Natural killer cell treated with Interleukin-12 subunit alpha and Interleukin-12 subunit beta and Interleukin-15 and Interleukin-18, amount 100 ng/mL, for 72 hours (primary cell): ENCODE results near the gene AKAP13. TPM values are rescaled to one million over a fixed set of nuclear protein-coding genes. Genes with fewer than 3 reads are reported as not detected.

ENCODE experiments used
- ATAC-seq, 2 donors: fragments of 150-1000 bp; cut with Tn5 transposase in 1 of 2; sonication (Bioruptor Pico), chemical (Tn5 transposase) in 1 of 2; 2 replicates each; pipeline ENCODE4 v1.10.0; 2021
- DNase-seq: peaks from one replicate; pipeline ENCODE4 v3.0.0; 2022; ENCODE audit warnings: low spot score
- H3K27ac Mint-ChIP-seq, 2 donors: 1 replicate in 1 of 2; 2 replicates in 1 of 2; pipeline ENCODE4 v1.8.0; 2022; ENCODE audit warnings: mixed read lengths in 2 of 2, mild to moderate bottlenecking in 1 of 2, moderate library complexity in 1 of 2
- H3K27me3 Mint-ChIP-seq, 2 donors: 1 replicate in 1 of 2; 2 replicates in 1 of 2; pipeline ENCODE4 v1.8.0; 2022; ENCODE audit warnings: mixed read lengths in 2 of 2
- H3K36me3 Mint-ChIP-seq: one replicate; pipeline ENCODE4 v1.8.0; 2022; ENCODE audit warnings: mixed read lengths
- H3K4me1 Mint-ChIP-seq, 2 donors: 1 replicate in 1 of 2; 2 replicates in 1 of 2; pipeline ENCODE4 v1.8.0; 2022; ENCODE audit warnings: low read depth in 2 of 2, mixed read lengths in 2 of 2, mild to moderate bottlenecking in 1 of 2
- H3K4me3 Mint-ChIP-seq: one replicate; pipeline ENCODE4 v1.8.0; 2022; ENCODE audit warnings: mixed read lengths
- H3K9me3 Mint-ChIP-seq: 2 replicates; pipeline ENCODE4 v1.8.0; 2022; ENCODE audit warnings: mixed read lengths
- total RNA-seq, 2 donors: library from RNA; stranded (reverse); gene quantifications; one replicate each; pipeline ENCODE4 v1.2.3, GENCODE V29; 2022

The AKAP13 gene
- total RNA-seq, 2 donors from 2014 or later, result 142 to 176 TPM

DNA sequence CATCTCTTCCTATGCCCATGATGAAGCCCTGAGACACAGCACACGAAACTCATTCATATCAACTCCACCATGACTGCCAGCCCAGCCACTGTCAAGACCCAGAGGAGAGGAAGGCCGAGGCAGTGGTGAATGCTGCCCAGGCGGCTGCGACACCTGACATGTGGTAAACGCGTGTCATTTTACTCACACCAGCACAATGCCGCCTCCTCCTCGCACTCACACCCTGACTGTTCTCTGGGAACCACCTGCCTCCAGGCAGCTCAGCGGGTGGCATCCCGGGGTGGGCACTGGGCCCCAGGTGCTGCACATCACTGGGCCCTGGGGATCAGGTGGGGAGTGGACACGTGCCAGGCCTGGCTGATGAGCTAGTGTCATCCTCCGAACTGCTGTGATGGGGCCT lies 392.8 kb downstream of the AKAP13 start:
- peaks cover 8 to 11% of the 10 kb centered on the region in 2 donors for H3K4me1 Mint-ChIP-seq
- no peaks in the 10 kb centered on the region for H3K36me3 Mint-ChIP-seq
- H3K4me3 Mint-ChIP-seq, result no peak overlapping the region
- DNase-seq (no peak), ATAC-seq (peak in 1 of 2 donors; percentile 26)
- no peaks in the 10 kb centered on the region for H3K27me3 Mint-ChIP-seq
- H3K9me3 Mint-ChIP-seq, result no peaks in the 10 kb centered on the region
- H3K27ac Mint-ChIP-seq, result no peak overlapping the region

GRCh38 chr15:85773970-85774369 lies 393.6 kb downstream of the AKAP13 start:
- H3K36me3 Mint-ChIP-seq, result no peaks in the 10 kb centered on the region
- H3K27ac Mint-ChIP-seq, result no peak overlapping the region
- no peaks in the 10 kb centered on the region for H3K27me3 Mint-ChIP-seq
- ATAC-seq (no peak), DNase-seq (no peak)
- H3K4me3 Mint-ChIP-seq, result no peak overlapping the region
- H3K9me3 Mint-ChIP-seq, result no peaks in the 10 kb centered on the region
- peaks cover 9 to 12% of the 10 kb centered on the region in 2 donors for H3K4me1 Mint-ChIP-seq

DNA sequence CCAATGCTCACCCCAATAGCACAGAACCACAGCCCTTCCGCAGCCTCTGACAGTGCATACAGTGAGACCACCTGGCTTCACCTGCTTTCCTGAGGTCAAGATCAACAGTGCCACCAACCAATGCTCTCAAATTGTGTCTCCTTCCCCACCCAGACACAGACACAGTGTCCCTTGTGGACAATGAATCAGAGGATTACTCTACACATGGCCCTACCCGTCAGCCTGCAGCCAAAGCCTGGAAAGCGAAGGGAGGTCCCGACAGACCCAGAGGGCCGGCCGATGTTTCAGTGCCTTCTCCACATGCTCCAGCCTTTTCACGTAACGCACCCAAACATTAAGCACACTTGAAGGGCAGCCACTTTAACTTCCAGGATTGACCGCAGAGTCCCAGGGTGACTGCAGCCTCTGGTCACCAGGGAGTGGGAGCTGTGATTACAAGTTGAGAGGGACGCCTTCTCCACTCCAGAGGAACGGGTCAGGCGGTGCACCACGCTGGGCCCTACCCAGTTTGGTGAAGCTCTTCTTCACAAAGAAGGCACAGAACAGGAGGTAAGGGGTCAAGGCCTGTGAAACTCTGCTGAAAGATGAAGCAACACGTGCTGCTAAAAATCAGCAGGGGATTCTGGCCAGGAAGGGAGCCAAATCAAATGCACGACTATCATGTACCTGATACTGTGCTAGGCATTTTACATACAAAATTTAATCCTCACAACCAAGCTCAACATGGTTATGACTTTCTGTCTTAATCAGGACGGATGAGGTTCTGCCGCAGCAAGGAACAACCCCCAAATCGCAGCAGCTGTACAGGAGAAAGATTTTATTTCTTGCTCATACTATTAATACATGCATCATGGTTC lies 397.1 kb downstream of the AKAP13 start:
- Mint-ChIP-seq H3K36me3 (no peaks in the 10 kb centered on the region), H3K27ac (peak overlapping the region in 1 of 2 donors; percentile 21), H3K4me1 (peaks cover 17 to 28% of the 10 kb centered on the region in 2 donors), H3K27me3 (no peaks in the 10 kb centered on the region), H3K4me3 (no peak overlapping the region), H3K9me3 (no peaks in the 10 kb centered on the region)
- ATAC-seq, result no peak
- no peak for DNase-seq

GRCh38 chr15:85778107-85778776 lies 397.8 kb downstream of the AKAP13 start:
- no peak for DNase-seq
- H3K4me3 Mint-ChIP-seq, result no peak overlapping the region
- peak overlapping the region in 1 of 2 donors; percentile 21 for H3K27ac Mint-ChIP-seq
- H3K27me3 Mint-ChIP-seq, result no peaks in the 10 kb centered on the region
- H3K4me1 Mint-ChIP-seq, result peaks cover 16 to 27% of the 10 kb centered on the region in 2 donors
- H3K9me3 Mint-ChIP-seq, result no peaks in the 10 kb centered on the region
- ATAC-seq, result peak in 1 of 2 donors; percentile 22
- H3K36me3 Mint-ChIP-seq, result no peaks in the 10 kb centered on the region

DNA sequence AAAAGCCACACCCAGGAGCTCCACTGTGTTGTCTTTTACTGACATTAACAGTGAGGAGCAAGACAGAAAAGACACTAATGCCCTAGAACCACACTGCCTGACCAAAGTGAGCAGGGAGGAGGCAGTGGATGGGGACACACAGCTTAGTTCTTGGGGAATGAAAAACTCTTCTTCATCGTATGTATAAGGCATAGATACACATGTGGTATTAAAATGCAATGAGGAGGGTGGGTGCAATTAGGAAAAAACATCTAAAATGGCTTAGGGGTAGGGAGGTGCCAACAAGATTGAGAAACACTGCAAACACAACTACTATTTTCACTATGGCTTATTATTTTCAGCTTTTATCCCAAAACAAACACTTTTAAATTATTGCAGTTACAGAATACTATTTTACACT lies 398.8 kb downstream of the AKAP13 start:
- Mint-ChIP-seq H3K27ac (no peak overlapping the region), H3K36me3 (no peaks in the 10 kb centered on the region), H3K27me3 (no peaks in the 10 kb centered on the region), H3K4me1 (peaks cover 19 to 28% of the 10 kb centered on the region in 2 donors), H3K4me3 (no peak overlapping the region), H3K9me3 (no peaks in the 10 kb centered on the region)
- ATAC-seq (no peak), DNase-seq (no peak)

- ATAC-seq (no peak), DNase-seq (no peak)
- Mint-ChIP-seq H3K27ac (peak overlapping the region in 1 of 2 donors; percentile 23), H3K4me1 (peaks cover 23 to 32% of the 10 kb centered on the region in 2 donors), H3K36me3 (no peaks in the 10 kb centered on the region), H3K9me3 (no peaks in the 10 kb centered on the region), H3K27me3 (no peaks in the 10 kb centered on the region), H3K4me3 (no peak overlapping the region)
Measured at GRCh38 chr15:85780225-85780985, 400.0 kb downstream of the AKAP13 start.

- H3K4me1 Mint-ChIP-seq, result peaks cover 26 to 35% of the 10 kb centered on the region in 2 donors
- no peak for DNase-seq
- no peaks in the 10 kb centered on the region for H3K9me3 Mint-ChIP-seq
- H3K36me3 Mint-ChIP-seq, result no peaks in the 10 kb centered on the region
- H3K27ac Mint-ChIP-seq, result no peak overlapping the region
- no peaks in the 10 kb centered on the region for H3K27me3 Mint-ChIP-seq
- no peak for ATAC-seq
- H3K4me3 Mint-ChIP-seq, result no peak overlapping the region
Measured at GRCh38 chr15:85781099-85781498, 400.7 kb downstream of the AKAP13 start.

DNA sequence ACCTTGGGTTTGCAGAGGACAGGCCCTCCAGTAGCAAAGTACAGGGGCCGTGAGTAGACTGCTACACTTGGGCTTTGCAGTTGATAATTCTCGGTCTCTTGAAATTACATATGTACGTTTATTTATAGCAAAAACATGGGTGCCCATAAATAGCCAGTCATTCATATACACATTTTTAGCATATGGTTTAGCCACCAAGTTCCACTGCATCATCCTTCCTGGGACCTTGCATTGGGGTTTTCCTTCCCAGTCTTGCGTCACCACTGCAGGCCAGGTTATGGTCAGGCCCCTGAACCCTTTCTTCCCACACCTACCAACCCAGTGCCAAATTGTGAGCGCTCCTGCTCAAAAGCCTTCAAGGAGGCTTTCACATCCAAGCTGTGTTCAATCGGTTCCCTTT lies 401.7 kb downstream of the AKAP13 start:
- DNase-seq, result no peak
- Mint-ChIP-seq H3K4me1 (peaks cover 26 to 39% of the 10 kb centered on the region in 2 donors), H3K27me3 (no peaks in the 10 kb centered on the region), H3K36me3 (no peaks in the 10 kb centered on the region), H3K27ac (peak overlapping the region in 1 of 2 donors; percentile 76), H3K9me3 (no peaks in the 10 kb centered on the region), H3K4me3 (no peak overlapping the region)
- ATAC-seq, result no peak

GRCh38 chr15:85785887-85786780 lies 405.7 kb downstream of the AKAP13 start:
- Mint-ChIP-seq H3K4me3 (peak overlapping the region; percentile 53), H3K4me1 (peaks cover 21 to 36% of the 10 kb centered on the region in 2 donors)

DNA sequence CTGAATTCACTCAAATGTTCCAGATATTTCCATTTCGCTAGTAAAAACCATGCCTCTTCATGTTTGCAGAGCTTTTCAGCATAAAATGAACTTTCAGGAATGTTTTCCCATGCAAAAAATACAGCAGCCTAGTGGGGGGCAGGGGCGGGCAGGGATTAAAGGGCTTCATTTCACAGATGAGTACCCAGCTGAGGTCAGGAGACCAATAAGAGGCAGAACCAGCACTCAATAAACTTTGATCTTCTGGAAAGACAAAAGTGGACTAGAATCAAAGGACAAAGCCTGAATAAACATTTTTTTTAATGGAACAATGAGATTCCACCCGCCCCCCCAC lies 406.3 kb downstream of the AKAP13 start:
- H3K36me3 Mint-ChIP-seq, result no peaks in the 10 kb centered on the region
- ATAC-seq (no peak), DNase-seq (no peak)
- H3K27me3 Mint-ChIP-seq, result no peaks in the 10 kb centered on the region
- no peak overlapping the region for H3K4me3 Mint-ChIP-seq
- H3K9me3 Mint-ChIP-seq, result no peaks in the 10 kb centered on the region
- H3K27ac Mint-ChIP-seq, result no peak overlapping the region
- peaks cover 25 to 35% of the 10 kb centered on the region in 2 donors for H3K4me1 Mint-ChIP-seq

More at GRCh38 chr15:85785887-85786780, 405.7 kb downstream of the AKAP13 start:
- DNase-seq (no peak), ATAC-seq (peak in 1 of 2 donors; percentile 11)
- Mint-ChIP-seq H3K27ac (no peak overlapping the region), H3K9me3 (no peaks in the 10 kb centered on the region), H3K36me3 (no peaks in the 10 kb centered on the region), H3K27me3 (no peaks in the 10 kb centered on the region)

- Mint-ChIP-seq H3K4me1 (peaks cover 27 to 39% of the 10 kb centered on the region in 2 donors), H3K36me3 (no peaks in the 10 kb centered on the region), H3K27ac (no peak overlapping the region), H3K9me3 (no peaks in the 10 kb centered on the region), H3K27me3 (peaks cover 0 to 4% of the 10 kb centered on the region in 2 donors), H3K4me3 (no peak overlapping the region)
- no peak for DNase-seq
- no peak for ATAC-seq
Measured at GRCh38 chr15:85788771-85789495, 408.5 kb downstream of the AKAP13 start.

DNA sequence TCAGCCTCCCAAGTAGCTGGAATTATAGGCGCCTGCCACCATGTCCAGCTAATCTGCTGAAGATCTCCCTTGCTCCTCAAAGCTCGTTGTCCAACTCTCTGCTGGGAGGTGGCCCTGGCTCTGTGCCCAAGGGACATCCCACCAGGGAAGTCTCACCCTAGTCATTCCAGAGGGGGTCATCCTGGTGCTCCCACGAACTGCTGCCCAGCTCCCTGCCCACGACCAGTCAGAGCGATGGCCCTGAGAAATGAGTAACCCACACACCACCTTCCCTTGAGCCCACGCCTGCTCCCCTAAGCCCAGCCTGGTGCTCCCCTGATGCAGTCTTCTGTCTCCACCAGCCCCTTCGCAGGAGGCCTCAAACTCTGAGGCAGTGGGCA lies 409.1 kb downstream of the AKAP13 start:
- H3K4me1 Mint-ChIP-seq, result peaks cover 28 to 39% of the 10 kb centered on the region in 2 donors
- no peaks in the 10 kb centered on the region for H3K9me3 Mint-ChIP-seq
- DNase-seq (no peak), ATAC-seq (no peak)
- H3K27me3 Mint-ChIP-seq, result peaks cover 0 to 4% of the 10 kb centered on the region in 2 donors
- H3K4me3 Mint-ChIP-seq, result no peak overlapping the region
- no peak overlapping the region for H3K27ac Mint-ChIP-seq
- no peaks in the 10 kb centered on the region for H3K36me3 Mint-ChIP-seq
